HG03175 (cell line): ENCODE results near the gene PKN1.
A peak's percentile ranks its signal among the peaks of the same experiment; 100 is the strongest.

Experiments used
- ATAC-seq: cut with Tn5 transposase; IDR thresholded peaks from one replicate; pipeline ENCODE4 v1.9.1; 2021; ENCODE audit warnings: mild to moderate bottlenecking, moderate library complexity; ENCODE audit not compliant: unreplicated experiment

PKN1 gene

GRCh38 chr19:14507704-14508542 is 74.8 kb downstream of the PKN1 start:
- ATAC-seq, result no peak

- ATAC-seq, result no peak
Observed at GRCh38 chr19:14510311-14511228, 77.5 kb downstream of the PKN1 start.

GRCh38 chr19:14511229-14511593 is 78.1 kb downstream of the PKN1 start:
- no peak for ATAC-seq

- no peak for ATAC-seq
Observed at GRCh38 chr19:14512406-14512961, 79.4 kb downstream of the PKN1 start.

GRCh38 chr19:14514215-14514863 is 81.2 kb downstream of the PKN1 start:
- no peak for ATAC-seq

- no peak for ATAC-seq
Observed at GRCh38 chr19:14515501-14516047, 82.5 kb downstream of the PKN1 start.

GRCh38 chr19:14516048-14516534 is 83.0 kb downstream of the PKN1 start:
- no peak for ATAC-seq

GRCh38 chr19:14516746-14517438 is 83.8 kb downstream of the PKN1 start:
- ATAC-seq, result no peak

- no peak for ATAC-seq
Observed at GRCh38 chr19:14517446-14517839, 84.3 kb downstream of the PKN1 start.

GRCh38 chr19:14517840-14518505 is 84.9 kb downstream of the PKN1 start, which contains the start of gene DNAJB1:
Gene DNAJB1 (minus strand): TSS chr19:14518397. CDS start chr19:14518349, 48 bp downstream.
- ATAC-seq, result peak; percentile 65

- no peak for ATAC-seq
Observed at GRCh38 chr19:14519245-14519859, 86.2 kb downstream of the PKN1 start.

GRCh38 chr19:14519860-14520407 is 86.8 kb downstream of the PKN1 start:
- no peak for ATAC-seq

- no peak for ATAC-seq
Observed at GRCh38 chr19:14520543-14520942, 87.4 kb downstream of the PKN1 start.
